Inferior parietal cortex (tissue), 1 donor: Measurements from ENCODE around the gene SYNM.
"Not testable (repeated sequence)": the region's sequence is repeated elsewhere in the genome, so short reads cannot be mapped to it uniquely, and the experiment has no call there.

Experiments used
- DNase-seq: peaks from one replicate; pipeline ENCODE4 v3.0.0-alpha.2; 2016; ENCODE audit errors: extremely low spot score

SYNM gene

GRCh38 chr15:99104788-99105513 is at the start of gene SYNM:
Gene SYNM (plus strand): TSS chr15:99105080. CDS start chr15:99105200, 120 bp downstream.
- peak; percentile 69 for DNase-seq

GRCh38 chr15:99055555-99056134 is 49.2 kb upstream of the SYNM start:
- no peak for DNase-seq

- no peak for DNase-seq
Observed at GRCh38 chr15:99057020-99057419, 47.9 kb upstream of the SYNM start.

- DNase-seq: no peak
Observed at GRCh38 chr15:99057697-99058420, 47.0 kb upstream of the SYNM start.

- DNase-seq: no peak
Observed at GRCh38 chr15:99058421-99058870, 46.4 kb upstream of the SYNM start.

- DNase-seq: peak; percentile 56
Observed at GRCh38 chr15:99059010-99059981, 45.6 kb upstream of the SYNM start.

- DNase-seq: not testable (repeated sequence)
Observed at GRCh38 chr15:99060186-99060585, 44.7 kb upstream of the SYNM start.

GRCh38 chr15:99062226-99062625 is 42.7 kb upstream of the SYNM start:
- no peak for DNase-seq

GRCh38 chr15:99068186-99068585 is 36.7 kb upstream of the SYNM start:
- DNase-seq: no peak

- no peak for DNase-seq
Observed at GRCh38 chr15:99070208-99070607, 34.7 kb upstream of the SYNM start.

GRCh38 chr15:99071091-99071680 is 33.7 kb upstream of the SYNM start:
- no peak for DNase-seq

GRCh38 chr15:99073008-99073717 is 31.7 kb upstream of the SYNM start:
- no peak for DNase-seq

- no peak for DNase-seq
Observed at GRCh38 chr15:99074446-99074845, 30.4 kb upstream of the SYNM start.

- not testable (repeated sequence) for DNase-seq
Observed at GRCh38 chr15:99075059-99075652, 29.7 kb upstream of the SYNM start.

- DNase-seq: no peak
Observed at GRCh38 chr15:99076109-99076508, 28.8 kb upstream of the SYNM start.

GRCh38 chr15:99076555-99077308 is 28.1 kb upstream of the SYNM start:
- peak; percentile 85 for DNase-seq

- DNase-seq: no peak
Observed at GRCh38 chr15:99082798-99083197, 22.1 kb upstream of the SYNM start.

GRCh38 chr15:99084965-99085364 is 19.9 kb upstream of the SYNM start:
- no peak for DNase-seq
